ENCODE results near the gene ADAMTS13. TPM values are rescaled to one million over a fixed set of nuclear protein-coding genes. Genes with fewer than 3 reads are reported as not detected.

Gene ADAMTS13
- polyA plus RNA-seq, 1 experiment, result 0.86 TPM

DNA sequence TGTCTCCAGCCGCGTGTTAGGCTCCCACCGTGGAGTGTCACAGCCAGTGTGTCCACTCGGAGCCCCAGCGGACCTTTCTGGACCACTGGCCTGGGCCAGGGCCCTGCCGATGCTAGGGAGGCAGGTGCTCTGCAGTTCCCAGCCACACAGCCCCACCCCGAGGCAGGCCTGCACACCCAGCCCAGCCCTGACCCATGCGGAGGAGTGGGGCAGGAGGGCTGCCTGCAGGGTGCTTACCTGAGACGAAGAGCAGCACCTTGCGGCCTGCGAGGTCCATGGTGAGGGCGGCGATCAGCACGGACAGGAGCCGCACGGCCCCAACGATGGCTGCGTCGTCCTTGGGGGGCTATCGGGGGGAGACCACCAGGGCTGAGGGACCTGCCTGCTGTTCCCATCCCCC lies 51.6 kb downstream of the ADAMTS13 start:
- Histone ChIP-seq H3K27ac (ENCODE audit: low read depth, low read length) (no peak overlapping the region), H3K4me3 (ENCODE audit: low read depth, low read length) (no peak overlapping the region), H3K27me3 (ENCODE audit: control insufficient read depth, insufficient read depth, low read length) (peaks cover 4% of the 10 kb centered on the region), H3K9me3 (ENCODE audit: control insufficient read depth, insufficient read depth, low read length) (no peaks in the 10 kb centered on the region; the same call in 1 of the 2 replicates)
- DNase-seq (ENCODE audit: low read depth, low spot score), result no peak
- ChIA-PET CTCF (no interaction called here), POLR2A (no interaction called here)
- TF ChIP-seq, protein P1, sequence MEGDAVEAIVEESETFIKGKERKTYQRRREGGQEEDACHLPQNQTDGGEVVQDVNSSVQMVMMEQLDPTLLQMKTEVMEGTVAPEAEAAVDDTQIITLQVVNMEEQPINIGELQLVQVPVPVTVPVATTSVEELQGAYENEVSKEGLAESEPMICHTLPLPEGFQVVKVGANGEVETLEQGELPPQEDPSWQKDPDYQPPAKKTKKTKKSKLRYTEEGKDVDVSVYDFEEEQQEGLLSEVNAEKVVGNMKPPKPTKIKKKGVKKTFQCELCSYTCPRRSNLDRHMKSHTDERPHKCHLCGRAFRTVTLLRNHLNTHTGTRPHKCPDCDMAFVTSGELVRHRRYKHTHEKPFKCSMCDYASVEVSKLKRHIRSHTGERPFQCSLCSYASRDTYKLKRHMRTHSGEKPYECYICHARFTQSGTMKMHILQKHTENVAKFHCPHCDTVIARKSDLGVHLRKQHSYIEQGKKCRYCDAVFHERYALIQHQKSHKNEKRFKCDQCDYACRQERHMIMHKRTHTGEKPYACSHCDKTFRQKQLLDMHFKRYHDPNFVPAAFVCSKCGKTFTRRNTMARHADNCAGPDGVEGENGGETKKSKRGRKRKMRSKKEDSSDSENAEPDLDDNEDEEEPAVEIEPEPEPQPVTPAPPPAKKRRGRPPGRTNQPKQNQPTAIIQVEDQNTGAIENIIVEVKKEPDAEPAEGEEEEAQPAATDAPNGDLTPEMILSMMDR (IDR thresholded peaks at IDR 0.05; ENCODE audit: low read depth, low read length), result no peak

DNA sequence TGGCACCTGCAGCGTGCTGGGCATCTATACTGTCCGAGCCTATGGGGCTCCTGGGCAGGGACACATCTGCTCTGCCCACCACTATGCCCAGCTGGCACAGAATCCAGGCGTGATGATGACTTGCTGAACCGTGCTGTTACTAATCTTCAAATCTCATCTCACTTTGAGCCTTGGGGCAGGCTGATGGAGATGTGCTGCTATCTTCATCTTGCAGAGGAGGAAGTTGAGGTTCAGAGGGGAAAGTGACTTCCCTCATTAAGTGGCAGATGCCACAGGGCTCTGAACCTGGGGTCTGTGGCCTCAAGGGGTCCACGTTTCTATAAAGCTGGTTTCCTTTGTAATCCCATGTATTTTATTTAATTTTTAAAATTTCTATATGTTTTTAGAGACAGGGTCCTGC lies 52.0 kb downstream of the ADAMTS13 start:
- TF ChIP-seq, protein P1 (IDR thresholded peaks at IDR 0.05; ENCODE audit: low read depth, low read length), result no peak
- CTCF ChIA-PET, result interaction anchor here (1.8 kb wide), 1 partner anchor 12 kb away, joined by 3 read pairs; no protein-coding TSS in a partner anchor

DNA sequence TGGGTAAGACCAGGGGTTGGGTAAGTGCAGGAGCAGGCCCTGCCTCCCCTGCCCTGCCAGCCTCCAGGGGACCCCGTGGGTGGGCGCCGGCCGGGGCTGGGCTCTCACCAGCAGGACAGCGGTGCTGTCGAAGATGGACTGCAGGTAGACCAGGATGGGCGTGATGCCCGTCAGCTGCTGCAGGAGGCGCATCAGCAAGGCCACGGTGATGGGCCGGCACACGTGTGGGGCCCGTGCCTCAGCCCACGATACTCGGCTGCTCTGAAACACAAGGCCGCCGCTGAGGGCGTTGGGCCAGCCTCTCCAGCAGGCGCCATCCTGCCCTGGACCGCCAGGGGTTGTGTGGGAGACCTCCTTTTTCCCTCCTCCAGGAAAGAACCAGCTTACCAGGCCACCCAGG lies 52.7 kb downstream of the ADAMTS13 start:
- TF ChIP-seq, protein P1 (IDR thresholded peaks at IDR 0.05; ENCODE audit: low read depth, low read length), result no peak
- Histone ChIP-seq H3K4me3 (ENCODE audit: low read depth, low read length) (no peak overlapping the region), H3K9me3 (ENCODE audit: control insufficient read depth, insufficient read depth, low read length) (no peaks in the 10 kb centered on the region; the same call in 1 of the 2 replicates), H3K27ac (ENCODE audit: low read depth, low read length) (no peak overlapping the region), H3K27me3 (ENCODE audit: control insufficient read depth, insufficient read depth, low read length) (peaks cover 4% of the 10 kb centered on the region)
- ChIA-PET POLR2A (no interaction called here), CTCF (interaction anchor here (0.6 to 1.8 kb wide), 2 partner anchors 12 to 15 kb away, joined by 3 to 4 read pairs; partner anchors contain the start of gene CACFD1)
- no peak for DNase-seq (ENCODE audit: low read depth, low spot score)

More for the DNA sequence above, 52.0 kb downstream of the ADAMTS13 start:
- Histone ChIP-seq H3K27ac (ENCODE audit: low read depth, low read length) (no peak overlapping the region), H3K4me3 (ENCODE audit: low read depth, low read length) (no peak overlapping the region), H3K9me3 (ENCODE audit: control insufficient read depth, insufficient read depth, low read length) (no peaks in the 10 kb centered on the region; the same call in 1 of the 2 replicates), H3K27me3 (ENCODE audit: control insufficient read depth, insufficient read depth, low read length) (peaks cover 4% of the 10 kb centered on the region)
- POLR2A ChIA-PET, result no interaction called here
- DNase-seq (ENCODE audit: low read depth, low spot score), result no peak

DNA sequence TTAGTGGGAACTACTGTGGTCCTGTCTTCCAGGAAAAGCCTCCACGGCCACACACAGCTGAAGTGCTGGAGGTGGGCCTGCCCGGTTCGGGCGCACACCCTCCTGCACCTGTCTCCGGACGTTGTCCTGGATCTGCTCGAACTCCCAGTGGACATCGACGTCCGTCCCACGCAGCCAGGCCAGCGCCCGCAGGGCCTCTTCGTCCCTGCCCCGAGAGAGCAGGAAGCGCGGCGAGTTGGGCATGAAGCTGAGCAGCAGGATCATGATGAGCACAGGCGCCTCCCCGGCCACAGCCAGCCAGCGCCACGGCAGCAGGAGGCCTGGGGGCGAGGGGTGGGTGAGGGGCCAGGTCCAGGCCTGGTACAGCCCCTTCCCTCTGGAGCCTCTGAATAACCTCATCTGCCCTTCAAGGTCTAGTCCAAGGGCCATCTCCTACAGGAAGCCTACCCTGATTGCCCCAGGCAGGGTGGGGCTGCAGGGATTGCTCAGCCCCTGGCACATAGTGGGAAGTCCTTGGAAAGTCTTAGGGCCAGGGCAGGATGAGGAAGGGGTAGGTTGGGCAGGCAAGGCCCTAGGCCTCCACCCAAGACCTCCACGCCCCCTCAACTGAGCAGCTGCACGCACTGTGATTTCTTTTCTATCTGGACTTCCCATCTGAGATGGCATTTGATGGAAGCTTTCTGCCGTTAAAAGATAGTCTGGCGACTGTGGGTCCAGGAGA lies 53.3 kb downstream of the ADAMTS13 start:
- ChIA-PET CTCF (interaction anchor here (0.6 to 1.8 kb wide), 2 partner anchors 11 to 16 kb away, joined by 3 to 4 read pairs; partner anchors contain the start of gene CACFD1), POLR2A (no interaction called here)
- Histone ChIP-seq H3K27me3 (ENCODE audit: control insufficient read depth, insufficient read depth, low read length) (peaks cover 4% of the 10 kb centered on the region), H3K4me3 (ENCODE audit: low read depth, low read length) (no peak overlapping the region), H3K27ac (ENCODE audit: low read depth, low read length) (no peak overlapping the region), H3K9me3 (ENCODE audit: control insufficient read depth, insufficient read depth, low read length) (no peaks in the 10 kb centered on the region; the same call in 1 of the 2 replicates)
- TF ChIP-seq, protein P1 (IDR thresholded peaks at IDR 0.05; ENCODE audit: low read depth, low read length), result no peak
- no peak for DNase-seq (ENCODE audit: low read depth, low spot score)
